Progenitor cell of endocrine pancreas (in vitro differentiated cells): Measurements from ENCODE around the gene STK11IP. TPM values are rescaled to one million over a fixed set of nuclear protein-coding genes. Genes with fewer than 3 reads are reported as not detected.

ENCODE experiments used
- DNase-seq: peaks from one replicate; pipeline ENCODE4 v3.0.0; 2021; ENCODE audit warnings: low spot score; ENCODE audit not compliant: unreplicated experiment
- H3K27ac Mint-ChIP-seq: 2 replicates; pipeline ENCODE4 v1.8.0; 2021; ENCODE audit warnings: mild to moderate bottlenecking, moderate library complexity, mixed read lengths
- H3K27me3 Mint-ChIP-seq: 2 replicates; pipeline ENCODE4 v1.8.0; 2021; ENCODE audit warnings: mixed read lengths
- H3K36me3 Mint-ChIP-seq: 2 replicates; pipeline ENCODE4 v1.8.0; 2022; ENCODE audit warnings: mixed read lengths; ENCODE audit not compliant: insufficient read depth
- H3K4me1 Mint-ChIP-seq: 2 replicates; pipeline ENCODE4 v1.8.0; 2021; ENCODE audit warnings: low read depth, mixed read lengths
- H3K4me3 Mint-ChIP-seq: 2 replicates; pipeline ENCODE4 v1.8.0; 2021; ENCODE audit warnings: low read depth, mild to moderate bottlenecking, moderate library complexity, mixed read lengths
- H3K9me3 Mint-ChIP-seq: 2 replicates; pipeline ENCODE4 v1.8.0; 2021; ENCODE audit warnings: low read depth, mixed read lengths
- CTCF ChIP-seq: fragments of 200-600 bp; sonication (generic); IDR thresholded peaks from one replicate; pipeline ENCODE4 v1.5.0; 2021; ENCODE audit warnings: antibody characterized with exemption, mild to moderate bottlenecking; ENCODE audit not compliant: unreplicated experiment
- total RNA-seq: library from RNA; stranded (reverse); gene quantifications from 2 replicates; pipeline ENCODE4 v1.2.1, GENCODE V29; 2021

Gene STK11IP
- total RNA-seq, 1 donor from 2014 or later = 39.7 TPM

- TF ChIP-seq CTCF = no peak
- DNase-seq = no peak
- no peaks in the 10 kb centered on the region for H3K4me1 Mint-ChIP-seq
- H3K9me3 Mint-ChIP-seq = no peaks in the 10 kb centered on the region
- H3K4me3 Mint-ChIP-seq = no peak overlapping the region
- peaks cover 12% of the 10 kb centered on the region for H3K36me3 Mint-ChIP-seq
- H3K27ac Mint-ChIP-seq = no peak overlapping the region
- H3K27me3 Mint-ChIP-seq = no peaks in the 10 kb centered on the region
Observed at GRCh38 chr2:219611306-219611705, 13.6 kb downstream of the STK11IP start.

- Mint-ChIP-seq H3K27me3 (no peaks in the 10 kb centered on the region), H3K4me3 (no peak overlapping the region)
Observed at GRCh38 chr2:219611866-219612576, 14.4 kb downstream of the STK11IP start.

DNA sequence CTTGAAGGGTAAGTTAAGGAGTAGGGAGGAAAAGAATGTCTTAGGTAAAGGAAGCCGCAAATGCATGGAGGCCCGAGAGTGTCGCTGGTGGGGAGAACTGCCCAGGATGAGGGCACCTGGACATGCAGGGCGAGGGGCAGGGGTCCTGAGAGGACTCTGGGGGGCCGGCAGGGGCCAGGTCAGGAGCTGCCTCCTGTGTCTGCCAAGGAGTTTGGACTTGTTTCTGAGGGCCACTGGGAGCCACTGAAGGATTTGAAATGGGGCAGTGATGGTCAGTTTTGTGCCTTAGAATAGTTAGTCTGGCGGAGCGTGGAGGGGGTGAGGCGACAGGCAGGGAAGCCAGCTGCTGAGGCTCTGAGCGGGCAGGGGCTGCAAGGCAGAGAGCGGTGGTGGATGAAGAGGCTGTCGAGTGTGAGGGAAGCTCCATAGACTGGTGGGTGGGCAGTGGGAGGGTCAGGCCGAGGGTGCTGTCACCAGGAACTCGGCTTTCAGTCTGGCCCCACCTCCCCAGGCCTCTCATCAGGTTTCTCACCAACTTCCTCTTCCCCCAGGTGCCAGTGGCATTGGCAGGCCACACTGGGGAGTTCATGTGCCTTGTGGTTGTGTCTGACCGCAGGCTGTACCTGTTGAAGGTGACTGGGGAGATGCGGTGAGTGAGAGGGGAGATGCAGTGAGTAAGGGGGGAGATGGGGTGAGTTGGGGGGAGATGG lies 15.1 kb downstream of the STK11IP start:
- TF ChIP-seq CTCF = no peak
- Mint-ChIP-seq H3K4me3 (no peak overlapping the region), H3K27me3 (no peaks in the 10 kb centered on the region), H3K4me1 (no peaks in the 10 kb centered on the region), H3K9me3 (no peaks in the 10 kb centered on the region), H3K36me3 (peaks cover 10% of the 10 kb centered on the region), H3K27ac (no peak overlapping the region)
- no peak for DNase-seq

More at GRCh38 chr2:219611866-219612576, 14.4 kb downstream of the STK11IP start:
- Mint-ChIP-seq H3K27ac (no peak overlapping the region), H3K4me1 (no peaks in the 10 kb centered on the region), H3K9me3 (no peaks in the 10 kb centered on the region), H3K36me3 (peaks cover 12% of the 10 kb centered on the region)
- no peak for DNase-seq
- no peak for TF ChIP-seq CTCF

DNA sequence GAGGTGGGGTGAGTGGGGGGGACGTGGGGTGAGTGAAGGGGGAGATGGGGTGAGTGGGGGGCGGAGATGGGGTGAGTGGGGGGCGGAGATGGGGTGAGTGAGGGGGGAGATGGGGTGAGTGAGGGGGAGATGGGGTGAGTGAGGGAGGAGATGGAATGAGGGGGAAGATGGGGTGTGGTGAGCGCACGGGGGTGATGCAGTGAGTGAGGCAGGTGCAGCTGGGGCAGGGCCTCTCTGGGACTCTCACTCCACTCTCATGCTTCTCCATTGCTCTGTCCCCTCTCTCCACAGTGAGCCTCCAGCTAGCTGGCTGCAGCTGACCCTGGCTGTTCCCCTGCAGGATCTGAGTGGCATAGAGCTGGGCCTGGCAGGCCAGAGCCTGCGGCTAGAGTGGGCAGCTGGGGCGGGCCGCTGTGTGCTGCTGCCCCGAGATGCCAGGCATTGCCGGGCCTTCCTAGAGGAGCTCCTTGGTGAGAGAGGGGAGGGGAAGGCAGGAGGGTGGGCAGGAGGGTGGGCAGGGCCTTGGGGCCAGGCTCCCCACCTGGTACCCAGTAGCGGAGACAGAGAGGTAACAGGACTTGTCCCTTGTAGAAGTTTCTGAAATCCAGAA lies 15.9 kb downstream of the STK11IP start:
- no peak for TF ChIP-seq CTCF
- H3K36me3 Mint-ChIP-seq = peaks cover 10% of the 10 kb centered on the region

DNA sequence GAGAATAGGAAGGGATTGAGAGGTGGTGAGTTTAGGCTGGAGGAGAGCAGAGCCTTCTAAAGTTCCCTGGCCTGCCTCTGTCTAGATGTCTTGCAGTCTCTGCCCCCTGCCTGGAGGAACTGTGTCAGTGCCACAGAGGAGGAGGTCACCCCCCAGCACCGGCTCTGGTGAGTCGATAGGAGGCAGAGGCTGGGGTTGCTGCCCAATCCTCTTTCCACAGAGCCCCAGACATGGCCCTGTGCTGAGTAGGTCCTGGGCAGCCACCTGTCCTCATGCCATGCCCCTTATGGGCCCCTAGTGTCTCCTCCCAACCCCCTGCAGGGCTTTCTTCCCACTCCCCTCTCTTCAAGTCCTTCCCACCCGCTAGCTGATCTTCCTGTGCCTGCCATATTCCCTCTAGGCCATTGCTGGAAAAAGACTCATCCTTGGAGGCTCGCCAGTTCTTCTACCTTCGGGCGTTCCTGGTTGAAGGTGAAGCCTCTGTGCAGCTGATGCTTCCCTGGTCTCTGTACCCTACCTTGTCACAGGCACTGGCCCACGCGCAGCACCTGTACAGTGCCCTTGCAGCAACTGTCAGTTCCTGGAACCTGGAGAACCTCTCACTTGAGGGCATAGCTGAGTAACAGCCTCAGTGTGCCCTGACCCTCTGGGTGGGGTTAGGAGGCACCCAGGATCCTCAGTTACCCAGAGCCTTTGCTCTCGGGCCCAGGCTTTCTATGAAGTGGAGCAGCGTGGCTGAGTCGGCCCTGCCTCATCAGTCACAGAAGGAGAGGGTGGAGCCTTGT lies 16.6 kb downstream of the STK11IP start:
- no peak overlapping the region for H3K4me3 Mint-ChIP-seq
- no peak for DNase-seq
- no peak for TF ChIP-seq CTCF
- peaks cover 10% of the 10 kb centered on the region for H3K36me3 Mint-ChIP-seq
- H3K27ac Mint-ChIP-seq = no peak overlapping the region
- no peaks in the 10 kb centered on the region for H3K27me3 Mint-ChIP-seq
- H3K4me1 Mint-ChIP-seq = peaks cover 9% of the 10 kb centered on the region
- no peaks in the 10 kb centered on the region for H3K9me3 Mint-ChIP-seq

More for the DNA sequence above, 15.9 kb downstream of the STK11IP start:
- H3K27me3 Mint-ChIP-seq = no peaks in the 10 kb centered on the region
- H3K4me3 Mint-ChIP-seq = no peak overlapping the region
- no peak overlapping the region for H3K27ac Mint-ChIP-seq
- DNase-seq = no peak
- H3K9me3 Mint-ChIP-seq = no peaks in the 10 kb centered on the region
- H3K4me1 Mint-ChIP-seq = peaks cover 4% of the 10 kb centered on the region
